ENCODE data around the gene C13orf46.

GRCh38 chr13:113928685-113929627, 44.9 kb downstream of the C13orf46 start:
- TF ChIP-seq CTCF (conservative IDR thresholded peaks at IDR 0.05; ENCODE audit: low read depth, low read length) (no peak), EZH2 (IDR thresholded peaks at IDR 0.05; ENCODE audit: low read length, unreplicated experiment) (no peak)
